Activated T-helper 1 cell treated with anti-CD3 and anti-CD28 coated beads, Interleukin-12 subunit alpha, Interleukin-12 subunit beta, Interleukin-2, Interleukin-4 antibody, amounts not matched to agents 30 ng/mL and 10 ng/mL and 1 ng/mL, durations not matched to agents 14 hours and 24 hours and 36 hours (primary cell): Measurements from ENCODE around the gene RFTN1. TPM values are rescaled to one million over a fixed set of nuclear protein-coding genes. Genes with fewer than 3 reads are reported as not detected.

Experiments used
- DNase-seq: peaks from one replicate; pipeline ENCODE4 v3.0.0; 2021; ENCODE audit warnings: low spot score
- H3K27ac Mint-ChIP-seq: one replicate; pipeline ENCODE4 v1.8.0; 2021; ENCODE audit warnings: mild to moderate bottlenecking, mixed read lengths
- H3K27me3 Mint-ChIP-seq: one replicate; pipeline ENCODE4 v1.8.0; 2022; ENCODE audit warnings: mild to moderate bottlenecking, moderate library complexity, mixed read lengths; ENCODE audit not compliant: insufficient read depth
- H3K36me3 Mint-ChIP-seq: one replicate; pipeline ENCODE4 v1.8.0; 2021; ENCODE audit warnings: low read depth, mixed read lengths
- H3K4me1 Mint-ChIP-seq: one replicate; pipeline ENCODE4 v1.8.0; 2021; ENCODE audit warnings: low read depth, mixed read lengths
- H3K4me3 Mint-ChIP-seq: one replicate; pipeline ENCODE4 v1.8.0; 2021; ENCODE audit warnings: mild to moderate bottlenecking, moderate library complexity, mixed read lengths
- H3K9me3 Mint-ChIP-seq: one replicate; pipeline ENCODE4 v1.8.0; 2021; ENCODE audit warnings: mixed read lengths
- intact Hi-C: fragments of 100-400 bp; cut with micrococcal nuclease; formaldehyde crosslinking; loops from one replicate; pipeline ENCODE4 v1.15.1; 2024
- total RNA-seq: library from RNA; stranded (reverse); gene quantifications from 2 replicates; pipeline ENCODE4 v1.2.3, GENCODE V29; 2022

The RFTN1 gene
- total RNA-seq, 1 donor from 2014 or later = 97.8 TPM

DNA sequence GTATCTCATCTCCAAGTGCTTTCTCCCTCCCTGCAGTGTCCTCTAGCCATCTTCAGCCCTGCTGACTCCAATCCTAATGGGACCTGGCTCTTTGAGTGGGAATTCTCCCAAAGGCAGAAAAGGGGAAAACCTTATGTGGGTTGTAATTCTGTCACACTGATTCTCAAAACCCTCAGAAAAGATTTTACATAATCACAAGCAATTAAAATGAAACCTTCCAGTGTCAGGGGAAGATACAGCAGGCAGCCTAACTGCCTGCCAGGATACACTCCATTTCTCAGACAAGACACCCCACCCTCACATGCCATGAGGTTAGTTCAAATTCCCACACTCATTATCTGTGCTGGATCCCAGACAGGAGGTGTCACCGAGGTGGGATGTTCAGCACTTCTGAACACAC lies 121.4 kb downstream of the RFTN1 start:
- no peak overlapping the region for H3K27ac Mint-ChIP-seq
- H3K9me3 Mint-ChIP-seq = peaks cover 17% of the 10 kb centered on the region
- peaks cover 59% of the 10 kb centered on the region for H3K36me3 Mint-ChIP-seq
- DNase-seq = no peak
- intact Hi-C loops = no loop called here
- H3K4me1 Mint-ChIP-seq = peaks cover 40% of the 10 kb centered on the region
- no peak overlapping the region for H3K4me3 Mint-ChIP-seq
- H3K27me3 Mint-ChIP-seq = no peaks in the 10 kb centered on the region

DNA sequence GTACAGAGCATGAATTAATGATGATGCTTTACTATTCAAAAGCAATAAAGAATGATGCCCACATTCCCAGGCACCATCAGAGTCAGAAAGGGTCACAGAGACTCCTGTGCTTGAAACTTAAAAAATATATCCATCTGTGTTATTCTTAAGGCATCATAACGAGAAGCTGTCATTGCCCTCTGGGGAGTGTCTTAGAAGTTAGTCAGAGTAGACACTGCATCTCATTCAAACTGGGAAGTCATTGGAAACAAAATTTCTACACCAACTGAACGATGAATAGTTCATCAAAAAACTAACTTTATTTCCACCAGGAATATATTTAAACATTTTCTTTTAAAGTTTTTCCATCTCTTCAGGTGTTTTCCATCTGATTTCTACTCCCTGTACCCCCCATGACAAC lies 122.9 kb downstream of the RFTN1 start:
- peaks cover 58% of the 10 kb centered on the region for H3K36me3 Mint-ChIP-seq
- H3K27ac Mint-ChIP-seq = no peak overlapping the region
- H3K4me3 Mint-ChIP-seq = no peak overlapping the region
- intact Hi-C loops = no loop called here
- H3K9me3 Mint-ChIP-seq = peaks cover 17% of the 10 kb centered on the region
- peaks cover 48% of the 10 kb centered on the region for H3K4me1 Mint-ChIP-seq
- DNase-seq = no peak
- H3K27me3 Mint-ChIP-seq = no peaks in the 10 kb centered on the region

DNA sequence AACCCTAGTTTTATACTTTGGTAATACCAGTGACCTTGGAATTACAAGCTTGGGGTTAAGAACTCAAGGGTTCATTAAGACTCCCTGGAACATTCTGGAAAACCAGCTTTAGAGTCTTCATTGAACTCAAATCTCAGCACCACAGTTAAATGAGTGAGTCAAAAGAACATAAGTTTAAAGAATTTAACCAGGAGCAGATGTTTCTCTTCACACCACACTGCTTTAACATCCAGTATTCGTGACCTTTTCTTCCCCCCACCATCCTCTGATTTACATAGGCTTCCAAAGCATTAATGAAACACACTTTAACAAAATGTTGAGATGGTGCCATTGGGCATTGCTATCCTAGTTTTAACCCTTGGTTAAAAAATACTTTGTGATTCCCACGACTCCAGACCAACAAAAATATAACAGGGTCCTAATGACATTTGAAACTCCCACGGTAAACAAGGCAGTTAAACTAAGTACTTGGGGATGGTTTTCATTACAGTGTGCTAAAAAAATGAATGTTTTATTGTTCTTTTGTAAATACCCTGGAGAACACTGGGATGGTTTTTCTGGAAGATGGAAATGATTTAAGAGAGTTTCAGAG lies 124.6 kb downstream of the RFTN1 start:
- intact Hi-C loops = no loop called here
- peaks cover 55% of the 10 kb centered on the region for H3K4me1 Mint-ChIP-seq
- no peaks in the 10 kb centered on the region for H3K27me3 Mint-ChIP-seq
- no peak for DNase-seq
- H3K36me3 Mint-ChIP-seq = peaks cover 54% of the 10 kb centered on the region
- H3K9me3 Mint-ChIP-seq = peaks cover 13% of the 10 kb centered on the region
- no peak overlapping the region for H3K27ac Mint-ChIP-seq
- no peak overlapping the region for H3K4me3 Mint-ChIP-seq

DNA sequence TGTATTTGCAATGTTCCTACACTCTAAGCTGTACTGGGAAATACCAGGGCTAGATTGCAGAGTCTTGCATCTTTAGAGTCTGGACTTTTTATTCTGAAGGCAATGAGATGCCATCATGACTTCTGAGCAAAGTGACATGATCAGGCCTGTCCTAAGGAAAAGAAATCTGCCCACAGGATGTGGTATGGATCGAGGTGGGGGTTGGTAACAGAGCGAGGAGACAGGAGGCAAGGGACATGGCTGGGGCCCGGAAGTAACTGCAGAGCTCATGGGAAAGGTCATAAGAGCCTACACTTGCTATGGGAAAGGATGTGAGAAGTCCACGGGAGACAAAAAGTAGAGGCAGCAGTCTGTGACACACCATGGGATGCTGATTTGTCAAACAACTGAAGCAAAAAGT lies 126.9 kb downstream of the RFTN1 start:
- intact Hi-C loops = no loop called here
- Mint-ChIP-seq H3K4me1 (peaks cover 73% of the 10 kb centered on the region), H3K4me3 (no peak overlapping the region), H3K9me3 (peaks cover 7% of the 10 kb centered on the region), H3K27ac (peak overlapping the region; percentile 81), H3K36me3 (peaks cover 56% of the 10 kb centered on the region), H3K27me3 (no peaks in the 10 kb centered on the region)
- no peak for DNase-seq

DNA sequence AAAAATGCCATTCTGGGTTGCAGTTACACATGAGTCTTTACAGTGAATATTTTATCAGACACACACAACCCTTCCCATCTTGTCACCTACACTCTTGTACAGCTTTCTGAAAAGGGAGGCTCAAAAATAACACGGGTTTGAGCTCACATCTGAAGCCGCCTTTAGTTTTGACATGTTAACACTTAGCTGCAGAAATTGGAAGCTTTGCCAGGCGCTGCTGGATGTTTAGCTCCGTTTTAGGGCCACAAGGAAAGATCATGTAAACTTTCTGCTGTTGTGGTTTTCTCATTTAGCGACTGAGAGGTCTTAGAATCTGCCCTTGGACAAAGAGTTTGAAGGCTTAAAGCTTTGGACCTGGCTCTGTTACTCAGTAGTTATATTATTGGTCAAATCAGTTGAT lies 128.3 kb downstream of the RFTN1 start:
- peaks cover 59% of the 10 kb centered on the region for H3K36me3 Mint-ChIP-seq
- intact Hi-C loops = no loop called here
- peaks cover 77% of the 10 kb centered on the region for H3K4me1 Mint-ChIP-seq
- H3K27me3 Mint-ChIP-seq = no peaks in the 10 kb centered on the region
- H3K27ac Mint-ChIP-seq = peak overlapping the region; percentile 18
- DNase-seq = no peak
- H3K9me3 Mint-ChIP-seq = peaks cover 7% of the 10 kb centered on the region
- no peak overlapping the region for H3K4me3 Mint-ChIP-seq

DNA sequence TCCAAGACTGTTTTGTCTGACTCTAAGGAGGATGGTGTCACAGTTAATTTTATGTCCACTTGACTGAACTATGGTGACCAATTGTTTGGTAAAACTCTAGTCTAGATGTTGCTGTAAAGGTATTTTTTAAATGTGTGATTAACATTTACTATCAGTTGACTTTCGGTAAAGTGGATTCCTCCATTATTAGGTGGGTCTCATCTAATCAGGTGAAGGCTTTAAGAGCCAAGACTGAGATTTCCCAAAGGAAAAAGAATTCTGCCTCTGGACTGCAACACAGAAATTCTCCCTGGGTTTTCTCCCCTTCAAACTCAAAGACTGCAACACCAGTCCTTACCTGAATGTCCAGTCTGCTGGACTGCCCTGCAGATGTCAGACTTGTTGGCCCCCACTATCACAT lies 129.6 kb downstream of the RFTN1 start:
- Mint-ChIP-seq H3K27me3 (no peaks in the 10 kb centered on the region), H3K4me1 (peaks cover 79% of the 10 kb centered on the region), H3K9me3 (peaks cover 7% of the 10 kb centered on the region), H3K27ac (no peak overlapping the region), H3K4me3 (no peak overlapping the region), H3K36me3 (peaks cover 57% of the 10 kb centered on the region)
- intact Hi-C loops = no loop called here
- DNase-seq = no peak

DNA sequence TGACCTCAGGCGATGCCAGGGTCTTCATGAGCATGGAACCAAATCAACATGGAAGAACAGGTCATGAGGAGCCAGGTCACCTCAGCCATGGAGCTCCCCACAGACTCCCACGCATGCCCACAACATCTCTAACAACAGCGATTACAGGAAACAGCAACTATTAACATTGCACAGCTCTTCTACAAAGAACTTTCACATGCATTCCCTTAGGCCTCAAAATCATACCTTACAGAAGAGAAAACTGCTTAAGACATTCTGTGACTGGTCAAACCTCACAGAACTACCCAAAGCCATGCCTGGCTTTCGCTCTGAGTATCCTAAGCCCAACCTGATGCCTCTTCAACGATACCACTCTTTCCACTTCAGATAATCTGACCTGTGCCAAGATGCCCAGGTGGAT lies 130.7 kb downstream of the RFTN1 start:
- intact Hi-C loops = no loop called here
- H3K4me1 Mint-ChIP-seq = peaks cover 79% of the 10 kb centered on the region
- H3K27ac Mint-ChIP-seq = peak overlapping the region; percentile 65
- H3K9me3 Mint-ChIP-seq = peaks cover 17% of the 10 kb centered on the region
- H3K27me3 Mint-ChIP-seq = no peaks in the 10 kb centered on the region
- no peak for DNase-seq
- H3K36me3 Mint-ChIP-seq = peaks cover 63% of the 10 kb centered on the region
- H3K4me3 Mint-ChIP-seq = peak overlapping the region; percentile 45

DNA sequence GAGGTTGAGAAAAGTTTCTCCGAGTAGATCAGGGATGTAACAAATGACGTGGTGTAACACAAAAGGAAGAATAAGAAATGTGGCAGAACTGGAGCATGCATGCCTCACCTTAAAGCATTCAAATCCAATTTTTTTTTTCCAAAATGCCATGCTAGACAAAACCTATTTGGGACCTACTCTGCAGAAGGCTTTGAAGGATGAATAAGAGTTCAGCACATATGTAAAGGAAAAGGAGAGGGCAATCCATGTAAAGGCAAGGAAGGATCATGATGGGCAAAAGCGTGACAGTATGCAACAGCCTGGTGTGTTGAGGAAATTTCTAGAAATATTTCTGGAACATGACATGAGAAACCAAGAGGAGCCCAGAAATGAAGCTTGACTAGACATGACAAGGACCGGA lies 132.1 kb downstream of the RFTN1 start:
- no peak for DNase-seq
- peaks cover 79% of the 10 kb centered on the region for H3K4me1 Mint-ChIP-seq

DNA sequence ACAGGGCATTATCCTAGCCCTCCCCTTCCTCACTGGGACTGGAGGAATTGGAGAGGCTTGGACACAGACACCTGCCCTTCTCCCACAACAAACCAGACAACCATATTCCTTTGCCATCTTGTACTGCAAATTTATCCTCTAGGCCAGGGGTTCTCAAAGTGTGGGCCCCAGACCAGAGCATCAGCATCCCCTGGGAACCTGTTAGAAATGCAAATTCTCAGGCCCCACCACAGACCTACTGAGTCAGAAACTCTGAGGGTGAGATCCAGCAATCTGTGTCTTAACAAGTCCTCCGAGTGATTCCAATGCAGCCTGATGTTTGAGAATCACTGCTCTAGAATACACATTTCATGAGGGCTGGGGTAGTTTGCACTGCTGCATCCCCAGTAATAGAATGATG lies 133.1 kb downstream of the RFTN1 start:
- Mint-ChIP-seq H3K36me3 (peaks cover 73% of the 10 kb centered on the region), H3K4me3 (no peak overlapping the region), H3K27me3 (no peaks in the 10 kb centered on the region), H3K9me3 (peaks cover 19% of the 10 kb centered on the region), H3K4me1 (peaks cover 88% of the 10 kb centered on the region), H3K27ac (peak overlapping the region; percentile 84)
- intact Hi-C loops = no loop called here
- DNase-seq = no peak

More for the DNA sequence above, 132.1 kb downstream of the RFTN1 start:
- peaks cover 19% of the 10 kb centered on the region for H3K9me3 Mint-ChIP-seq
- H3K4me3 Mint-ChIP-seq = no peak overlapping the region
- no peaks in the 10 kb centered on the region for H3K27me3 Mint-ChIP-seq
- H3K27ac Mint-ChIP-seq = peak overlapping the region; percentile 4
- H3K36me3 Mint-ChIP-seq = peaks cover 72% of the 10 kb centered on the region
- intact Hi-C loops = no loop called here

DNA sequence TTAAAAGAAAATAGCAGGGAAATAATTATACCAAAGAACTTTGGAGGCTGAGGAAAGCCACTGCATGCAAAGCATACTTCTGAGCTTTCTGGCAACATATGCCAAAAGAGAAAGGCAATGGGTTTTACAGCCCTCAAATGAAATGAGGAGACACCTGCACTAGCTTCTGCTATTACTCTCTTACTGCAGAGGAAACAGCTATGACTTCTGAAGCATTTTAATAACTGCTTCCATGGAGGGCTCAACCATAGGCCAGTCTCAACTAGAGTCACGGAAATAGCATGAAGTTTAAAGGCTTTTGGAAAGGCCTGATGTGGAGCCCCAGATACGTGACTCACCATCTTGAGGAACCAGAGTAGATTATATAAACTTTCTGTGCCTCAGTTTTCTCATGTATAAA lies 133.7 kb downstream of the RFTN1 start:
- H3K9me3 Mint-ChIP-seq = peaks cover 19% of the 10 kb centered on the region
- peaks cover 75% of the 10 kb centered on the region for H3K36me3 Mint-ChIP-seq
- no peak for DNase-seq
- H3K27me3 Mint-ChIP-seq = no peaks in the 10 kb centered on the region
- intact Hi-C loops = loop anchor here (1.0 to 10.0 kb wide), 7 partner anchors 9 to 465 kb away; partner anchors contain the start of gene OXNAD1
- H3K4me3 Mint-ChIP-seq = no peak overlapping the region
- peak overlapping the region; percentile 84 for H3K27ac Mint-ChIP-seq
- H3K4me1 Mint-ChIP-seq = peaks cover 88% of the 10 kb centered on the region

DNA sequence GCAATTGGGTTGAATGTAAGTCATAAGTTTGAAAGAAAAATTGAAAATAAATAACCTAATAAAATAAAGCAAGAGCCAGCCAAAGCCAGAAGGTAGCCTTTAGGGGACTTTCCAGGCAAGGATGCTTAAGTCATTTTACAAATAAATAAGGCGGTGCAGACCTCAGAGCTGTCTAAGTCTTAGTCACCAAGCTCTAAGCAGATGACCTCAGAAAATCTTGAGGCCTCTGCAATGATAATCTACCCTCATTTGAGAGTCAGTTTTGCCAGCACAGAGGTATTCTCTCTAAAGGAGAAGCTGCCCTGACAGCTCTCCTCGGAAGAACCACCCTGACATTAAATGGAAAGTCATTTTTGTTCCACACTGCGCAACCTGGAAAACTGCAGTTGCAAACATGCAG lies 134.6 kb downstream of the RFTN1 start:
- Mint-ChIP-seq H3K4me1 (peaks cover 95% of the 10 kb centered on the region), H3K9me3 (peaks cover 19% of the 10 kb centered on the region), H3K27ac (peak overlapping the region; percentile 94), H3K4me3 (peak overlapping the region; percentile 31), H3K36me3 (peaks cover 83% of the 10 kb centered on the region), H3K27me3 (no peaks in the 10 kb centered on the region)
- intact Hi-C loops = loop anchor here (1.0 to 10.0 kb wide), 7 partner anchors 8 to 466 kb away; partner anchors contain the start of gene OXNAD1
- DNase-seq = peak; percentile 28

DNA sequence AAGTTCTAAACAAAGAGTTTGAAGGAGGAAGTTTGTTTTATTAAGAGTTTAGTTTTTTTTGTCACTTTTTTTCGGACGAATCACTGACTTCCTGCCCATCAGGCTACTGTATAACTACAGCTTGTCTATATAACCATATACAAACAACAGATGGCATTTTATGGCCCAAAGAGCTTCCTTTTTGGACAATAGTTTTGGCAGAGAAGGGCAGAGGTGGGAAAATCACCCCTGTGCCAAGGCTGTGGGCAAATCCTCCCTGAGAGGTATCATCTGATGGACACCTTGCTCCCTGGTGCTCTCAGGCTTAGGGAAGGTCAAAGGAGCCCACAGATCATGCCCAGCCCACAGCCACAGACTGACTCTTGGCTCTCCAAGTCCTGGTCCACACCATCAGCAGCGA lies 135.1 kb downstream of the RFTN1 start:
- Mint-ChIP-seq H3K4me3 (no peak overlapping the region), H3K9me3 (peaks cover 19% of the 10 kb centered on the region), H3K27me3 (no peaks in the 10 kb centered on the region), H3K36me3 (peaks cover 83% of the 10 kb centered on the region), H3K27ac (peak overlapping the region; percentile 94), H3K4me1 (peaks cover 97% of the 10 kb centered on the region)
- intact Hi-C loops = loop anchor here (2.0 to 10.0 kb wide), 6 partner anchors 60 to 466 kb away; partner anchors contain the start of gene OXNAD1
- no peak for DNase-seq

DNA sequence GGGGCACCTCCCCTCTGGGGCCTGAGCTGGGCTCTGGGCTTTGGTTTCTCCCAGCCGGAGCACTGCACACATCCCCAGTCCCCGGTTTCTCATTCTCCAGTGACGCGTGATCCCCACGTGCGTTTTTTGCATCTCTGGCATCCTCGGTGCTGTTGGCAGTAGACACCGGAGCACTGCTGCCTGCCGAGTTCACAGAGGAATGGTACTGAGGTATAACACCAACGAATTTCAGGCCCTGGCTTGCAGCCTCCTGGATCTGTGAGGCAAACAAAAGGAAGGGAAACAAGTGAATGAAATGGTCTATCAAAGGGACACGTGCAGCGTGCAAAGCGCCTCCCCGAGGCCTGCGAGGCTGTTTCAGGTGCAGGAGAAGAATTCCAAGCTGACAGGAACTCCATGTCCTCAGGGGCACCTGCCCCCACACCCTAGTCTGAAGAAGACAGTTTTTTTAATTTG lies 135.6 kb downstream of the RFTN1 start:
- peaks cover 97% of the 10 kb centered on the region for H3K4me1 Mint-ChIP-seq
- H3K36me3 Mint-ChIP-seq = peaks cover 84% of the 10 kb centered on the region
- intact Hi-C loops = loop anchor here (1.0 to 10.0 kb wide), 8 partner anchors 39 to 467 kb away; partner anchors contain the start of gene OXNAD1
- no peak for DNase-seq
- no peaks in the 10 kb centered on the region for H3K27me3 Mint-ChIP-seq
- peaks cover 19% of the 10 kb centered on the region for H3K9me3 Mint-ChIP-seq
- peak overlapping the region; percentile 46 for H3K4me3 Mint-ChIP-seq
- peak overlapping the region; percentile 94 for H3K27ac Mint-ChIP-seq
